Measurements from ENCODE around the gene CD48.
"Not testable (repeated sequence)": the region's sequence is repeated elsewhere in the genome, so short reads cannot be mapped to it uniquely, and the experiment has no call there.

CD48 gene

GRCh38 chr1:160675641-160676410 lies 35.8 kb downstream of the CD48 start:
- DNase-seq, result peak; percentile 88

GRCh38 chr1:160674415-160674814 lies 37.2 kb downstream of the CD48 start:
- no peak for DNase-seq

- peak; percentile 64 for DNase-seq
Measured at GRCh38 chr1:160672789-160673695, 38.6 kb downstream of the CD48 start.

- no peak for DNase-seq
Measured at GRCh38 chr1:160671603-160672517, 39.8 kb downstream of the CD48 start.

- DNase-seq, result no peak
Measured at GRCh38 chr1:160670701-160671100, 40.9 kb downstream of the CD48 start.

- no peak for DNase-seq
Measured at GRCh38 chr1:160669802-160670201, 41.8 kb downstream of the CD48 start.

- no peak for DNase-seq
Measured at GRCh38 chr1:160669276-160669675, 42.3 kb downstream of the CD48 start.

GRCh38 chr1:160667896-160668295 lies 43.7 kb downstream of the CD48 start:
- no peak for DNase-seq

- no peak for DNase-seq
Measured at GRCh38 chr1:160666079-160666442, 45.6 kb downstream of the CD48 start.

GRCh38 chr1:160665330-160666078 lies 46.1 kb downstream of the CD48 start:
- DNase-seq, result peak; percentile 96

GRCh38 chr1:160664573-160665051 lies 47.0 kb downstream of the CD48 start:
- peak; percentile 54 for DNase-seq

- peak; percentile 37 for DNase-seq
Measured at GRCh38 chr1:160662910-160663309, 48.7 kb downstream of the CD48 start.

- no peak for DNase-seq
Measured at GRCh38 chr1:160659566-160659965, 52.1 kb downstream of the CD48 start.

GRCh38 chr1:160658814-160659193 lies 52.8 kb downstream of the CD48 start:
- no peak for DNase-seq

GRCh38 chr1:160658162-160658813 lies 53.3 kb downstream of the CD48 start:
- DNase-seq, result no peak

GRCh38 chr1:160657250-160657781 lies 54.3 kb downstream of the CD48 start:
- no peak for DNase-seq

GRCh38 chr1:160656737-160657136 lies 54.9 kb downstream of the CD48 start:
- no peak for DNase-seq

- DNase-seq, result no peak
Measured at GRCh38 chr1:160653620-160654016, 58.0 kb downstream of the CD48 start.

GRCh38 chr1:160652924-160653619 lies 58.5 kb downstream of the CD48 start:
- DNase-seq, result no peak

GRCh38 chr1:160652065-160652641 lies 59.5 kb downstream of the CD48 start:
- DNase-seq, result not testable (repeated sequence)
